ENCODE data around the gene AOPEP. TPM values are rescaled to one million over a fixed set of nuclear protein-coding genes. Genes with fewer than 3 reads are reported as not detected.

Gene AOPEP
- total RNA-seq, 1 donor from 2014 or later, result 16.6 TPM

GRCh38 chr9:95007226-95007869 is 280.8 kb downstream of the AOPEP start:
- Mint-ChIP-seq H3K9me3 (no peaks in the 10 kb centered on the region), H3K4me1 (peaks cover 51% of the 10 kb centered on the region), H3K4me3 (peak overlapping the region; percentile 64), H3K27me3 (ENCODE audit: insufficient read depth, low read depth) (no peaks in the 10 kb centered on the region), H3K27ac (no peak overlapping the region), H3K36me3 (peaks cover 12% of the 10 kb centered on the region)
- no peaks in the 10 kb centered on the region for H3K79me2 ChIP-seq (ENCODE audit: low read depth)
- no peak overlapping the region for H3K9ac ChIP-seq
- peaks cover 31% of the 10 kb centered on the region for H3F3A ChIP-seq (ENCODE audit: low read depth)
- no peak overlapping the region for H3K4me2 ChIP-seq
- H4K20me1 ChIP-seq (ENCODE audit: low read depth), result peaks cover 8% of the 10 kb centered on the region
- no peak for TF ChIP-seq CTCF (IDR thresholded peaks at IDR 0.05)
- H3K4me3 ChIP-seq, result no peak overlapping the region
- H3K4me1 ChIP-seq, result peaks cover 20% of the 10 kb centered on the region
- H3K27ac ChIP-seq, result no peak overlapping the region
- H3K27me3 ChIP-seq, result peaks cover 39% of the 10 kb centered on the region
- H2AFZ ChIP-seq (replicated peaks), result no peak overlapping the region
- no peaks in the 10 kb centered on the region for H3K9me3 ChIP-seq (ENCODE audit: low read depth)
- no peak for DNase-seq (ENCODE audit: low spot score)
- no peaks in the 10 kb centered on the region for H3K36me3 ChIP-seq

- Histone ChIP-seq H3K27ac (no peak overlapping the region), H4K20me1 (ENCODE audit: low read depth) (peaks cover 8% of the 10 kb centered on the region), H3K9me3 (ENCODE audit: low read depth) (no peaks in the 10 kb centered on the region), H3K4me1 (peaks cover 11% of the 10 kb centered on the region), H3K4me3 (no peak overlapping the region), H3K36me3 (no peaks in the 10 kb centered on the region), H3K9ac (no peak overlapping the region), H3F3A (ENCODE audit: low read depth) (peaks cover 21% of the 10 kb centered on the region), H3K27me3 (peaks cover 32% of the 10 kb centered on the region), H3K79me2 (ENCODE audit: low read depth) (no peaks in the 10 kb centered on the region), H2AFZ (replicated peaks) (no peak overlapping the region), H3K4me2 (no peak overlapping the region)
- H3K27me3 Mint-ChIP-seq (ENCODE audit: insufficient read depth, low read depth), result no peaks in the 10 kb centered on the region
- peaks cover 43% of the 10 kb centered on the region for H3K4me1 Mint-ChIP-seq
- H3K4me3 Mint-ChIP-seq, result peak overlapping the region; percentile 41
- no peak overlapping the region for H3K27ac Mint-ChIP-seq
- DNase-seq (ENCODE audit: low spot score), result no peak
- H3K9me3 Mint-ChIP-seq, result no peaks in the 10 kb centered on the region
- TF ChIP-seq EZH2 (IDR thresholded peaks at IDR 0.05) (no peak), CTCF (IDR thresholded peaks at IDR 0.05) (no peak), EZH2phosphoT487 (IDR thresholded peaks at IDR 0.05) (no peak)
- H3K36me3 Mint-ChIP-seq, result peaks cover 12% of the 10 kb centered on the region
Observed at GRCh38 chr9:95008151-95008771, 281.8 kb downstream of the AOPEP start.

GRCh38 chr9:95009459-95009858 is 283.0 kb downstream of the AOPEP start:
- H3K27ac ChIP-seq, result no peak overlapping the region
- peaks cover 17% of the 10 kb centered on the region for H3F3A ChIP-seq (ENCODE audit: low read depth)
- H3K9ac ChIP-seq, result no peak overlapping the region
- peaks cover 2% of the 10 kb centered on the region for H3K27me3 Mint-ChIP-seq (ENCODE audit: insufficient read depth, low read depth)
- H3K9me3 ChIP-seq (ENCODE audit: low read depth), result no peaks in the 10 kb centered on the region
- H3K36me3 ChIP-seq, result no peaks in the 10 kb centered on the region
- H3K36me3 Mint-ChIP-seq, result peaks cover 13% of the 10 kb centered on the region
- H3K4me1 Mint-ChIP-seq, result peaks cover 36% of the 10 kb centered on the region
- H3K27me3 ChIP-seq, result peaks cover 20% of the 10 kb centered on the region
- H3K4me3 ChIP-seq, result no peak overlapping the region
- no peak for DNase-seq (ENCODE audit: low spot score)
- no peaks in the 10 kb centered on the region for H3K9me3 Mint-ChIP-seq
- H4K20me1 ChIP-seq (ENCODE audit: low read depth), result peaks cover 8% of the 10 kb centered on the region
- H3K4me3 Mint-ChIP-seq, result no peak overlapping the region
- no peaks in the 10 kb centered on the region for H3K4me1 ChIP-seq
- TF ChIP-seq EZH2 (IDR thresholded peaks at IDR 0.05), result no peak
- TF ChIP-seq CTCF (IDR thresholded peaks at IDR 0.05), result no peak
- TF ChIP-seq EZH2phosphoT487 (IDR thresholded peaks at IDR 0.05), result no peak
- no peaks in the 10 kb centered on the region for H3K79me2 ChIP-seq (ENCODE audit: low read depth)
- H2AFZ ChIP-seq (replicated peaks), result no peak overlapping the region
- H3K27ac Mint-ChIP-seq, result no peak overlapping the region
- no peak overlapping the region for H3K4me2 ChIP-seq
